ENCODE measurements around the gene ZMAT3.

DNA sequence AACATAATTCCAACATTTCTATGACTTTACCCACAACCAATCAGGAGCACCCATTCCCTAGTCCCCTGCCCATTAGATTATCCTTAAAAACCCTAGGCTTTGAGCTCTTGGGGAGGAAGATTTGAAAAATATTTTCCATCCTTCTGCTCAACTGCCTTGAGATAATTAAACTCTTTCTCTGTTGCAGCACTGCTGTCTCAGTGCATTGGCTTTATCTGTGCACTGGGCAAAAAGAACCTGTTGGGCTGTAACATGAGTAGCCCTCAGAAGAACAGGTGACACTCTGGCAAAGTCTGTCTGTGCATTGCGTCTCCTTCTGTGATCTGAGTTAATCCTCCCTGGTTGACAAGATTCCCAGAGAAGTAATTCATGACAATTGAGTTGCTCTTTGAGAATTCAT is 83.9 kb downstream of the ZMAT3 start:
- TF ChIP-seq, protein P1, sequence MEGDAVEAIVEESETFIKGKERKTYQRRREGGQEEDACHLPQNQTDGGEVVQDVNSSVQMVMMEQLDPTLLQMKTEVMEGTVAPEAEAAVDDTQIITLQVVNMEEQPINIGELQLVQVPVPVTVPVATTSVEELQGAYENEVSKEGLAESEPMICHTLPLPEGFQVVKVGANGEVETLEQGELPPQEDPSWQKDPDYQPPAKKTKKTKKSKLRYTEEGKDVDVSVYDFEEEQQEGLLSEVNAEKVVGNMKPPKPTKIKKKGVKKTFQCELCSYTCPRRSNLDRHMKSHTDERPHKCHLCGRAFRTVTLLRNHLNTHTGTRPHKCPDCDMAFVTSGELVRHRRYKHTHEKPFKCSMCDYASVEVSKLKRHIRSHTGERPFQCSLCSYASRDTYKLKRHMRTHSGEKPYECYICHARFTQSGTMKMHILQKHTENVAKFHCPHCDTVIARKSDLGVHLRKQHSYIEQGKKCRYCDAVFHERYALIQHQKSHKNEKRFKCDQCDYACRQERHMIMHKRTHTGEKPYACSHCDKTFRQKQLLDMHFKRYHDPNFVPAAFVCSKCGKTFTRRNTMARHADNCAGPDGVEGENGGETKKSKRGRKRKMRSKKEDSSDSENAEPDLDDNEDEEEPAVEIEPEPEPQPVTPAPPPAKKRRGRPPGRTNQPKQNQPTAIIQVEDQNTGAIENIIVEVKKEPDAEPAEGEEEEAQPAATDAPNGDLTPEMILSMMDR (IDR thresholded peaks at IDR 0.05; ENCODE audit: insufficient read depth, low read length): no peak
- no peak for TF ChIP-seq GABPA (IDR thresholded peaks at IDR 0.05; ENCODE audit: low read depth)
- TF ChIP-seq POLR2AphosphoS5 (IDR thresholded peaks at IDR 0.05; ENCODE audit: low read depth): no peak
